Activated T-cell treated with anti-CD3 and anti-CD28 coated beads, Interleukin-2, amount 50 U/mL, for 48 hours (primary cell): ENCODE data around the gene SH2D1B.
"Not testable (repeated sequence)": the region's sequence is repeated elsewhere in the genome, so short reads cannot be mapped to it uniquely, and the experiment has no call there.

Experiments
- DNase-seq, 2 experiments: peaks; one replicate each; pipeline ENCODE4 v3.0.0-alpha.2; 2020

Gene SH2D1B, protein sequence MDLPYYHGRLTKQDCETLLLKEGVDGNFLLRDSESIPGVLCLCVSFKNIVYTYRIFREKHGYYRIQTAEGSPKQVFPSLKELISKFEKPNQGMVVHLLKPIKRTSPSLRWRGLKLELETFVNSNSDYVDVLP

DNA sequence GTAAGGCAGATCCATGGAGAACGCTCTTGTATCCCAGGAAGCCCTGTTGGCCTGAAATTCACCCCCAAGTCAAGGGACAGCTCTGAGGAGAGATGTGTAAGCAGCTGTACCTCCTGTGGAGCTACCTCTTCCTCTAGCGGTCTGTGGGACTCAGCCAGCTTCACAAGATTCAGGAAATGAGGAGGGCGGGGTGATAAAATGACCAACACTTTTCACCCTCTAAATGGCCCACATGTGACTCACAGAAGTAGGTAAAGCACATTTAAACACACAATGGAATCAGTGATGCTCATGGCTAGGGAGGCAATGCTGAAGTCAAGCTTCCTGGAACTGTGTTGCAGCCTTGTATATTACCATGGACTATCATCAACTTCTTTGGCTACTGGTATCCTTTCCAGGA, at the start of gene SH2D1B:
TSS of gene SH2D1B (minus strand) at position 135 of the 400 bp plus-strand sequence. CDS start at position 15, 120 bp downstream.
- DNase-seq = no peak

- DNase-seq = no peak
These were observed 46.3 kb upstream of the SH2D1B start for GRCh38 chr1:162458236-162458635.

DNA sequence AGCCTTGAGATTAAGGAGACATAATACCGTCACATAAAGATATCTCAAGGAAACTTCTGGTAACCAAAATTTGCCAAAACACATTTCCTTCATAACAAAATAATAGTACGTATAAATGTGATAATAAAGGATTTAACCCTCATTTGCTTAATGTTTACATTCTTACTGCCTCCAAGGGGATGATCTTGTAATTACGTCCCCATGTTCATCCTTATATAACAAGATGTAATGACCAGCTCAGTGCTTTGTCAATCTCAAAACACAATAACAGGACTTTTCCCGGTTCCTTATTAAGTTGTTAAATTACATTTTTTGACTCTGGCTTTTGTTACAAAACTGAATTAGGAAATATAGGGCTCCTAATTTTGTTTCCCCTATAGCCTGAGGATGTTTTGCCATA, 44.4 kb upstream of the SH2D1B start:
- DNase-seq = no peak

GRCh38 chr1:162454361-162454760, 42.4 kb upstream of the SH2D1B start:
- not testable (repeated sequence) for DNase-seq

GRCh38 chr1:162446946-162447345, 35.0 kb upstream of the SH2D1B start:
- no peak for DNase-seq

- no peak for DNase-seq
These were observed 33.0 kb upstream of the SH2D1B start for GRCh38 chr1:162444903-162445302.

GRCh38 chr1:162432977-162433713, 21.2 kb upstream of the SH2D1B start:
- DNase-seq = not testable (repeated sequence)

- no peak for DNase-seq
These were observed 18.6 kb upstream of the SH2D1B start for GRCh38 chr1:162430583-162430982.

GRCh38 chr1:162422662-162423375, 10.9 kb upstream of the SH2D1B start:
- no peak for DNase-seq

GRCh38 chr1:162421258-162422164, 9.6 kb upstream of the SH2D1B start:
- DNase-seq = no peak

GRCh38 chr1:162420120-162420519, 8.2 kb upstream of the SH2D1B start:
- no peak for DNase-seq

GRCh38 chr1:162419450-162419931, 7.6 kb upstream of the SH2D1B start:
- not testable (repeated sequence) for DNase-seq

DNA sequence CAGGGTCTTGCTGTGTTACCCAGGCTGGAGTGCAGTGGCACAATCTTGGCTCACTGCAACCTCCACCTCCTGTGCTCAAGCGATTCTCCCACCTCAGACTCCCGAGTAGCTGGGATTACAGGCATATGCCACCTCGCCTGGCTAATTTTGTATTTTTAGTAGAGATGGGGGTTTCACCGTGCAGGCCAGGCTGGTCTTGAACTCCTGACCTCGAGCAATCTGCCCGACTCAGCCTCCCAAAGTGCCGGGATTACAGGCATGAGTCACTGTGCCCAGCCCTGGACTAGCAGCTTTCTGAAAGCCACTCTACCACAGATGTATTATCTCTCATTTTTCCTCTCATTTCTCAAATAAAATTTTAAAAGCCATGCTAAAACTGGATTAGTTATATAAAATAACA, 6.6 kb upstream of the SH2D1B start:
- DNase-seq = not testable (repeated sequence)

- no peak for DNase-seq
These were observed 5.7 kb upstream of the SH2D1B start for GRCh38 chr1:162417650-162418049.

GRCh38 chr1:162416909-162417308, 5.0 kb upstream of the SH2D1B start:
- DNase-seq = no peak

DNA sequence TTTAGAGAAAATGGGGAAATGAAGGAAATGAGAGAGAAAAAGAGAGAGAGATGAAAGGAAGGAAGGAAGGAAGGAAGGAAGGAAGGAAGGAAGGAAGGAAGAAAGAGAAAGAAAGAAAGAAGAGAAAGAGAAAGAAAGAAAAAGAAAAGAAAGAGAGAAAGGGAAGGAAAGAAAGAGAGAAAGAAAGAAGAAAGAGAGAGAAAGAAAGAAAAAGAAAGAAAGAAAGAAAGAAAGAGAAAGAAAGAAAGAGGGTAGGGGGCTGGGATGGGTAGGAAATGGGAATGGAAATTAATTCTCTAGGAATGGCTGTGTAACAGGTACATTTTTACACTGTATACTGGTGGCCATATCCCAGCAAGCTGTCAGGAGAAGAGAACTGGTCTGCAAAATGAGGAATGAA, 4.3 kb upstream of the SH2D1B start:
- DNase-seq = no peak

- DNase-seq = no peak
These were observed 4.4 kb downstream of the SH2D1B start for GRCh38 chr1:162407539-162407938.

GRCh38 chr1:162406811-162407210, 5.1 kb downstream of the SH2D1B start:
- no peak for DNase-seq

- no peak for DNase-seq
These were observed 6.1 kb downstream of the SH2D1B start for GRCh38 chr1:162405800-162406199.

DNA sequence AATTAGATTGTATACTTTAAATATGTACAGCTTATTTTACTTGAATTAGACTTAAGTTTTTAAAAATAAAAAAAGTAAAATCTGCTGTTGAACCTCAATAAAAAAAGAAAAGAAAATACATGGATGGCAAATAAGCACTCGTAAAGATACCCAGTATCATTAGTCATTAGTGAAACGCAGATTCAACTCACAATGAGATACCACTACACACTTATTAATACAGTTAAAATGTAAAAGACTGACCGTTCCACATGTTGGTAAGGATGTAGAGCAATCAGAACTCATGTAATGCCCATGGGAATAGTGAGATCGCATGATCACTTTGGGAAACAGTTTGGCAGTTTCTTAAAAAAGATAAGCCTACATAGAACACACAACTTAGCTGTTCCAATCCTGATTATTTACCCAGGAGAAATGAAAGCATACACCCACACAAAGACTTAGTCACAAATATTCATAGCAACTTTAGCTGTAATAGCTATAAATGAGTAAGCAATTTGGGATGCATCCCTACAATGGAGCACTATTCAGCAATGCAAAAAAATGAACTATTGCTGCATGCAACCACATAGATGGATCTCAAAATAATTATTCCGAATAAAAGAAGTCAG, 7.3 kb downstream of the SH2D1B start:
- DNase-seq = no peak

GRCh38 chr1:162400790-162401355, 11.1 kb downstream of the SH2D1B start:
- DNase-seq = no peak

GRCh38 chr1:162398999-162399580, 12.8 kb downstream of the SH2D1B start:
- no peak for DNase-seq
